Large intestine (tissue), 3 donors: ENCODE data around the gene TMEM132D. TPM values are rescaled to one million over a fixed set of nuclear protein-coding genes. Genes with fewer than 3 reads are reported as not detected.
"Not testable (repeated sequence)": the region's sequence is repeated elsewhere in the genome, so short reads cannot be mapped to it uniquely, and the experiment has no call there.

Experiments used
- DNase-seq, 2 donors: peaks; one replicate each; pipeline versions ENCODE4 v3.0.0 to v3.0.0-alpha.2; 2013
- H3K27ac ChIP-seq: one replicate; pipeline ENCODE4 v1.5.1; 2013; ENCODE audit warnings: low read length
- H3K27me3 ChIP-seq: 2 replicates; pipeline ENCODE4 v1.6.1; 2013; ENCODE audit warnings: low read length; ENCODE audit not compliant: control insufficient read depth, insufficient read depth
- H3K36me3 ChIP-seq: 2 replicates; pipeline ENCODE4 v1.6.1; 2013; ENCODE audit warnings: low read length; ENCODE audit not compliant: control insufficient read depth, insufficient read depth
- H3K4me1 ChIP-seq: one replicate; pipeline ENCODE4 v1.6.1; 2013; ENCODE audit warnings: low read length; ENCODE audit not compliant: control insufficient read depth, insufficient read depth
- H3K4me3 ChIP-seq: one replicate; pipeline ENCODE4 v1.5.1; 2013; ENCODE audit warnings: low read length
- H3K9me3 ChIP-seq: one replicate; pipeline ENCODE4 v1.6.1; 2013; ENCODE audit warnings: mild to moderate bottlenecking, low read depth, low read length, moderate library complexity; ENCODE audit not compliant: control insufficient read depth
- WGBS: methylation state at CpG from one replicate; pipeline ENCODE4 v1.1.5; 2013; ENCODE audit warnings: low lambda C conversion rate; ENCODE audit not compliant: insufficient coverage; 5-methylcytosine and 5-hydroxymethylcytosine counted together
- polyA plus RNA-seq: library from polyadenylated mRNA; unstranded; fragments of 120-200 nt; gene quantifications from one replicate; pipeline ENCODE4 v1.2.1, GENCODE V29; 2013

The TMEM132D gene
- polyA plus RNA-seq, 1 donor, result 0.55 TPM

DNA sequence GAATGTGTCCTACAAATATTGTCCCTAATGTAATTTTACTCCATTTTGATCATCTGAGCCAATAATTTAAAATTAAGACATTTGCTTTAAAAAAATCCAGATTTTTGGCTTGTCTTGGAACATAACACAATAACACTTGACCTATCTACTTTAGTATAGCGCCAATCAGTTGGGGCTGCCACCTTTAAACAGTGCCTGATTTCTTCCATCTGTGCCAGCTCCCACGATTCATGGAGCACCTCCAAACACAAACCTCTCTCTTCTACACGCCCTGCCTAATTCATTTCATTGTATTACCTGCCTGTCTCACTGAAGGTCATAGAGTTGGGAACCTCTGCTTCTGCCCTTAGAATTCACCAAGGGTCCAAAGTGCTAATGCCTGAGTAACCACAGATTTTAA is 352.4 kb downstream of the TMEM132D start:
- Histone ChIP-seq H3K27me3 (no peaks in the 10 kb centered on the region), H3K36me3 (no peaks in the 10 kb centered on the region), H3K27ac (no peak overlapping the region), H3K4me3 (no peak overlapping the region), H3K4me1 (no peaks in the 10 kb centered on the region), H3K9me3 (no peaks in the 10 kb centered on the region)
- no peak for DNase-seq
- 80% methylated on average over 1 of the region's 3 CpGs for WGBS

- WGBS, result 40% methylated on average over 1 of the region's 3 CpGs
- no peaks in the 10 kb centered on the region for H3K36me3 ChIP-seq
- no peaks in the 10 kb centered on the region for H3K4me1 ChIP-seq
- no peak overlapping the region for H3K27ac ChIP-seq
- H3K27me3 ChIP-seq, result no peaks in the 10 kb centered on the region
- peak in 1 of 2 donors; percentile 17 for DNase-seq
- H3K4me3 ChIP-seq, result no peak overlapping the region
- no peaks in the 10 kb centered on the region for H3K9me3 ChIP-seq
Observed at GRCh38 chr12:129550353-129550752, 353.5 kb downstream of the TMEM132D start.

- Histone ChIP-seq H3K4me3 (no peak overlapping the region), H3K27ac (no peak overlapping the region), H3K36me3 (no peaks in the 10 kb centered on the region), H3K9me3 (no peaks in the 10 kb centered on the region), H3K4me1 (no peaks in the 10 kb centered on the region), H3K27me3 (no peaks in the 10 kb centered on the region)
- WGBS, result no CpG with 5 or more reads among the region's 5 CpGs
- no peak for DNase-seq
Observed at GRCh38 chr12:129549656-129550055, 354.2 kb downstream of the TMEM132D start.

- H3K9me3 ChIP-seq, DNase-seq, H3K27me3 ChIP-seq, H3K36me3 ChIP-seq, H3K4me1 ChIP-seq, H3K4me3 ChIP-seq, H3K27ac ChIP-seq: not testable (repeated sequence)
- no CpG with 5 or more reads among the region's 2 CpGs for WGBS
Observed at GRCh38 chr12:129549020-129549419, 354.8 kb downstream of the TMEM132D start.

- Histone ChIP-seq H3K36me3 (no peaks in the 10 kb centered on the region), H3K4me1 (no peaks in the 10 kb centered on the region), H3K27me3 (no peaks in the 10 kb centered on the region), H3K4me3 (no peak overlapping the region), H3K27ac (no peak overlapping the region), H3K9me3 (no peaks in the 10 kb centered on the region)
- no peak for DNase-seq
- WGBS, result 100% methylated on average over 2 of the region's 6 CpGs
Observed at GRCh38 chr12:129544716-129545115, 359.1 kb downstream of the TMEM132D start.

- WGBS, result 73% methylated on average over 3 of the region's 5 CpGs
- H3K4me3 ChIP-seq, result no peak overlapping the region
Observed at GRCh38 chr12:129540954-129541353, 362.9 kb downstream of the TMEM132D start.

DNA sequence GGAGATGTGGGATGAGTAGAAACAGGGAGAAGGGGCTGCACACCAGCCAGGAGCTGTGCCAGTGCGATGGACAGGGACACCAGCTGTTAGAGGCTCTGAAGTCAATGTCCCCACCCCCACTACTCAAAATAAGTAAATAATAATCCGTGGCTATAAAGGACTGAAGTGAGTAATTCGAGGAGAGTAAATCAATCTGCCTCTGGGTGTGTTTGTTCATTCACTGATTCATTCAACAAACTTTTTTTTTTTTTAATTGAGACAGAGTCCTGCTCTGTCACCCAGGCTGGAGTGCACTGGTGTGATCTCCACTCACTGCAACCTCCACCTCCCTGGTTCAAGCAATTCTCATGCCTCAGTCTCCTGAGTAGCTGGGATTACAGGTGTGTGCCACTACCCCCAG is 363.6 kb downstream of the TMEM132D start:
- Histone ChIP-seq H3K36me3 (no peaks in the 10 kb centered on the region), H3K27ac (no peak overlapping the region), H3K4me3 (no peak overlapping the region), H3K4me1 (no peaks in the 10 kb centered on the region), H3K9me3 (no peaks in the 10 kb centered on the region), H3K27me3 (no peaks in the 10 kb centered on the region)
- no peak for DNase-seq
- no CpG with 5 or more reads among the region's 3 CpGs for WGBS

More at GRCh38 chr12:129540954-129541353, 362.9 kb downstream of the TMEM132D start:
- Histone ChIP-seq H3K27ac (no peak overlapping the region), H3K36me3 (no peaks in the 10 kb centered on the region), H3K27me3 (no peaks in the 10 kb centered on the region), H3K9me3 (no peaks in the 10 kb centered on the region), H3K4me1 (no peaks in the 10 kb centered on the region)
- DNase-seq, result no peak

DNA sequence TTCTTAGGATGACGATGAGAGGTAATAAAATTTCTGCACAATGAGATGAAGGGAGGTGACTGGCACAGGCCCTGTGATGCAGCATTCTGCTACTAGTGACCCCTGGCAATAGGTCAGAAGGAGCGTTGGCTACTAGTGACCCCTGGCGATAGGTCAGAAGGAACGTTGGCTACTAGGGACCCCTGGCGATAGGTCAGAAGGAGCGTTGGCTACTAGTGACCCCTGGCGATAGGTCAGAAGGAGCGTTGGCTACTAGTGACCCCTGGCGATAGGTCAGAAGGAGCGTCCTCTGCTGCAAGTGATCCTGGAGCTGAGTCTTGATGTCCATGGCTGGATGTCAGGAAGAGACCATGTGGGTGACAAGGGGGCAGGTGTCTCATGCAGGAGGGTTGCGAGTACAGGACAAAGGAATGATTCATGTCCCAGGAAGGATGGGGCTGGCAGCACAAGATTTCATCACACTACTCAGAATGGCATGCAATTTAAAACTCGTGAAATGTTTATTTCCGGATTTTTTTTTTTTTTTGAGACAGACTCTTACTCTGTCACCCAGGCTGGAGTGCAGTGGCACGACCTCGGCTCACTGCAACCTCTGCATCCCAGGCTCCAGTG is 365.0 kb downstream of the TMEM132D start:
- not testable (repeated sequence) for H3K27ac ChIP-seq, DNase-seq, H3K4me1 ChIP-seq, H3K36me3 ChIP-seq, H3K9me3 ChIP-seq, H3K4me3 ChIP-seq, H3K27me3 ChIP-seq
- WGBS, result 97% methylated on average over 6 of the region's 15 CpGs

DNA sequence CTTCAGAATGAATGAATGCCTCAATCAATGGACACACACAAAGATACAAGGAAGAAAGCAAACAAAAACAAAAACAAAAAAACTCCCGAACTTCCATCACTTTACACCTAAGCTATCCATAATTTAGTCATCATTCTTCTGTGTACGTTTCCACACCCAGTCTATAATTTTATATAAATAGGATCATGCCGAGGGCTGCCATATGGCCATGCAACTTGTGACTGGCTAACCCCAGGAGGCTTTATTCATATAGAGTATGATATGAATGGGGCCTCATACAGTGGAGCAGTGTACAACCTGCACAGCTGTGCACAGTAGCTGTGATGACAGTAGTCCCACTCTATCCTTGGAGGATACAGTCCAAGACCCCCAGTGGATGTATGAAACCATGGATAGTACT is 365.7 kb downstream of the TMEM132D start:
- 100% methylated on average over 1 of the region's 3 CpGs for WGBS
- Histone ChIP-seq H3K36me3 (no peaks in the 10 kb centered on the region), H3K9me3 (no peaks in the 10 kb centered on the region), H3K4me3 (no peak overlapping the region), H3K4me1 (no peaks in the 10 kb centered on the region), H3K27me3 (no peaks in the 10 kb centered on the region), H3K27ac (no peak overlapping the region)
- no peak for DNase-seq

DNA sequence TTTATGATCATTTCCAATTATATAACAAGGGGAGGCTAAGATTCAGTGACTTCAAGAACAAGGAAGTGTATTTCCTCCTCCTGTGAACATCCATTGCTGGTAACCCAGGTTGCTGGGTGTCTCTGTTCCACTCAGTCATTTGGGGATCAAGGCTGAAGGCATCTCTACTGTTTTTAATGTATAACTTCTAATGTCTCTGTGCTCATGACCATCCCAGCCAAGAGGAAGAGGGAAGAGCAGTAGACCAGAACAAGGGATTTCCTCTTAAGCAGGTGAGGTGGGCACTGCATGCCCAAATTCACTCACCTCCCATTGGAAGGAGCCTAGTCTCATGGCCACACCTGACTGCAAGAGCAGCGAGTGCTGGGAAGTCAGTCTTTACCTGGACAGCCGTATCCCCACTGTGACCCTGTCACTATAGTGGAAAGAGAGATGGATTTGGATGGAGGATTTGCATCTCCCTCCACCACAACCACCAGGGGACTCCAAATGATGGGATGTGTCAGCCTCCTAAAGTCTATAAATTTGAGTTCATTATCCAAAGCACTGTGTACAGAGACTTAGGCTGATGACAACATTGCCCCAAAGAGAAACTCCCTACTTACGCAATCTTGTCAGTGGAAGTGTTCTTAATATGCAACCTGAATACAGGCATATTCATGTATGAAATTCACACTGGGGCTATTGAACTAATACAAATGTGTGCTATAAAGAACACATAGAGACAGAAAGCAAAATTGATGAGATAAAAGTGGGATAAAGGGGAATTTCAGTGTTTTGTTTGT is 368.7 kb downstream of the TMEM132D start:
- 80% methylated on average over 1 of the region's 3 CpGs for WGBS
- no peak overlapping the region for H3K4me3 ChIP-seq
- H3K36me3 ChIP-seq, result no peaks in the 10 kb centered on the region
- H3K27ac ChIP-seq, result no peak overlapping the region
- no peaks in the 10 kb centered on the region for H3K27me3 ChIP-seq
- H3K9me3 ChIP-seq, result no peaks in the 10 kb centered on the region
- peaks cover 12% of the 10 kb centered on the region for H3K4me1 ChIP-seq
- DNase-seq, result no peak
